GM21576 (cell line): ENCODE results near the gene SHMT2.

Source experiments
- ATAC-seq: cut with Tn5 transposase; IDR thresholded peaks from one replicate; pipeline ENCODE4 v1.9.1; 2021; ENCODE audit warnings: mild to moderate bottlenecking, moderate library complexity; ENCODE audit not compliant: unreplicated experiment

Gene SHMT2

DNA sequence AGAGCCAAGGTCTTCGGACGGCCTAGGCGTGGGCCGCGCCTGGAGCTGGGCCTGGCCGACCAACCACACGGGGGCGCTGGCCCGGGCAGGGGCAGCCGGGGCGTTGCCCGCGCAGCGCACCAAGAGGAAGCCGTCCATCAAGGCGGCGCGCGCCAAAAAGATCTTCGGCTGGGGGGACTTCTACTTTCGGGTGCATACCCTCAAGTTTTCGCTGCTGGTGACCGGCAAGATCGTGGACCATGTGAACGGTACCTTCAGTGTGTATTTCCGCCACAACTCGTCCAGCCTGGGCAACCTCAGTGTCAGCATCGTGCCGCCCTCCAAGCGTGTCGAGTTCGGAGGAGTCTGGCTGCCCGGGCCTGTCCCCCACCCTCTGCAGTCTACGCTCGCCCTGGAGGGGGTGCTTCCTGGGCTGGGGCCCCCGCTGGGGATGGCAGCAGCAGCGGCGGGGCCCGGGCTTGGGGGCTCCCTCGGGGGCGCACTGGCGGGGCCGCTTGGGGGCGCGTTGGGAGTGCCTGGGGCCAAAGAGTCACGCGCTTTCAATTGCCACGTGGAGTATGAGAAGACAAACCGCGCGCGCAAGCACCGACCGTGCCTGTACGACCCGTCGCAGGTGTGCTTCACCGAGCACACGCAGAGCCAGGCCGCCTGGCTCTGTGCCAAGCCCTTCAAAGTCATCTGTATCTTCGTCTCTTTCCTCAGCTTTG lies 4.4 kb upstream of the SHMT2 start:
- no peak for ATAC-seq

DNA sequence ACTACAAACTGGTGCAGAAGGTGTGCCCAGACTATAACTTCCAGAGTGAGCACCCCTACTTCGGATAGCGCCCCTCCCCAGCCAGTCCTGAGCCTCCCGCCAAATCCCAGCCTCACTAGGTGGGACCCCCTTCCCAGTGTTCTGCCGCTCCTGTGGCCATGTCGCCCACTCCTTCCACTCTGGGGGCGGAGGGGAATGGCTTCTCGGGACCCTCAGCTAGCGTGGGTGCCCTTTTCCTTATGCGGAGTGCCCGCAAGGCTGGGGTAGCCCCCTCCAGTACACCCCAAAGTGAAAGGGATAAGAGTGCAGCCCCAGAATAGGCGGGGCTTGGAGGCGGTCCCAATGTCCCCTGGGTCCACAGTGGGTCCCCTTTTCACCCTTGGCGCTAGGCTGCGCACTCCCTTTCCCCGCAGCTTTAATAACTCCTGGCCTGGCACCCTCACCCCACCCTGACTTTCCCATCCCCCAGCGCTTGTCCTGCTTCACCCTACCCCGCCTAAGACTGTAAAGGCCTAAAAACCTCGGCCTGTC lies 3.8 kb upstream of the SHMT2 start:
- no peak for ATAC-seq

DNA sequence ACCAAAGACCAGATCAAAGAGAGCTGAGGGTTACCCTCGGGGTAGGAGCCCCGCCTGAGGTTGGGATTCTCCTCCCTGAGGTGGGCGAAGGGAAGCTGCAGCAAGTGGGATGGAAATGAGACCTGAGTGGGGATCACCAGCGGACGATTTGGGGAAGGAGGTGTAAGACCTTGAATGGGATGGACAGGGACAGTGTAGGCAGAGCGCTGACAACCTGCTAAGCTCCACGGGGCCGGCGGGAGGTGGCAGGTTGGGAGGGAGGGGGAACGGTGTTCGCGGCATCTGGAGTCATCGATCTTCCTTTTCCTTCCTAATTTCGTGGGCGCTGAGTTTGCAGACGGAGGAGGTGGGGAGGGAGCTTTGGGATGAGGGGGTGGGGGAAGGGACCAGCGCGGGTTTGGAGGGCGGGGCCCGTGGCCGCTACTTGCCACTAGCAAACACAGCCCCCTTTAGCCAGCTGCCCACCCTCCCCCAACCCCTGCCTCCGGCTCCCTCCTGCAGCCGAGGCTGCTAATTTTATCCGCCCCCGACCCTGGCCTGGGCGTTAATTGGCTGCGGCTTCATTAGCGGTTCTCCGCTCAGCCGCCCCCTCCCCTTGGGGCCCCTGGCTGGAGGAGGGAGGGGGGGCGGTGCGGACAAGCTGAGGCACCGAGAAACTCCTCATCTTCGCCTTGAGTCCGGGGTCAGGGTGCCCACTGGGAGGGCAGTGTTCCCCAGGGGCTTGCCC lies 2.8 kb upstream of the SHMT2 start:
- no peak for ATAC-seq

DNA sequence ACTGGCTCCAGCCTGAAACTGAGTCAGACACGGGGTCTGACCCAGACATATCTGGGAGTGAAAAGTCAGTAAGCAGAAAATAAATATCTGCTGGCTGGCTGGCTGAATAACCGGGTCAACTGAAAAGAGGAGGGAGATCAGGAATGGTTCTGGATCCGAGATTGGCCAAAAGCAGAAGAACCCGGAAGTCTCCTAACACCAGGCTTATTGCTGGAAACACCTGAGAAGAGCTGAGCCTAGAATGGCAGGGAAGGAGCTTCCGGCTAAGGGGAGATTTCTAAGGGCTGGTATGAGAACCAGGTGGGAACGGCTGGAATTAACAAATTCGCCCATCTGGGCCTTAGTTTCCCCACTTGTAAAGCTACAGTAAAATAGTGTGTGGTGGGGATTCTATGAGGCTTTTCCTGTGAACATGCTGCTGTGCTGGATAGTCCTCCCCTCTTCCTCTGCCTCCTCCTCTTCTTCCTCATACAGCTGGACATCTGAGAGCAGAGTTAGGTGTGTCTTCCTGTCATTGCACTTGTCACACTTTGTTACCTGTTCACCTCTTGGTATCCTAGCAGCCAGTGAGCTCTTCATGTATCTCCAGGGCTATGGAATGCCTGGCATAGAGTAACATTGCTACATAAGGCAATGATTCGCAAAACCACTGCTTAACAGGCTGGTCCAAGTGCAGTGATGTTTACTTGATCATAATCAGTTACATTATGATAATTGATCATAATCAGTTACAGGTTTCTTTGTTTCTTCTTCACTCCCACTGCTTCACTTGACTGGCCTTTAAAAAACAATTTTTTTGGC lies 2.0 kb upstream of the SHMT2 start:
- ATAC-seq, result no peak

DNA sequence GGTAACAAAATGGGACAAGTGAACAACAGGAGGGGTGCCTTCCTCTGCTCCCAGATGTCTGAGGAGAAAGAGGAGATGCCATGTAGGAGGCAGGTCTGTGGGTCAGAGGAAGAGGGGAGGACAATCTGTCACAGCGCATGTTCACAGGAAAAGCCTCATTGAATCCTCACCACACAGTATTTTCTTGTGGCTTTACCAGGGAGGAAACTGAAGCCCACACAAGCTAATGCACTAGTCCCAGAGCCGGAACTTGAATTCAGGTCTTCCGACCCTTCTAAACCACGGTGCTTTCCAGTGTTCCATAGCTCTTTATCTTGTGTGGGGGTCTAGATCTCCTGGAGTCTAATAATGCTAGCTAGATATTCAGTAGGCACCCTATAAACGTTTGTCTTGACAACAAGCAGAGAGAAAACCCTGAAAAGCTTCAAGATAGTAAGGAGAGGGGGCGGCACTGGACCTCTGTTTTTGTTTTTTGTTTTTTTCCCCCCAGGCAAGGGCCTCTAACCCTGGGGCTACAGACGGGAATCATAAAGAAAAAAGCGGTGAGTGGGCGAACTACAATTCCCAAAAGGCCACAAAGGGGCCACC lies 371 bp upstream of the SHMT2 start:
- no peak for ATAC-seq

DNA sequence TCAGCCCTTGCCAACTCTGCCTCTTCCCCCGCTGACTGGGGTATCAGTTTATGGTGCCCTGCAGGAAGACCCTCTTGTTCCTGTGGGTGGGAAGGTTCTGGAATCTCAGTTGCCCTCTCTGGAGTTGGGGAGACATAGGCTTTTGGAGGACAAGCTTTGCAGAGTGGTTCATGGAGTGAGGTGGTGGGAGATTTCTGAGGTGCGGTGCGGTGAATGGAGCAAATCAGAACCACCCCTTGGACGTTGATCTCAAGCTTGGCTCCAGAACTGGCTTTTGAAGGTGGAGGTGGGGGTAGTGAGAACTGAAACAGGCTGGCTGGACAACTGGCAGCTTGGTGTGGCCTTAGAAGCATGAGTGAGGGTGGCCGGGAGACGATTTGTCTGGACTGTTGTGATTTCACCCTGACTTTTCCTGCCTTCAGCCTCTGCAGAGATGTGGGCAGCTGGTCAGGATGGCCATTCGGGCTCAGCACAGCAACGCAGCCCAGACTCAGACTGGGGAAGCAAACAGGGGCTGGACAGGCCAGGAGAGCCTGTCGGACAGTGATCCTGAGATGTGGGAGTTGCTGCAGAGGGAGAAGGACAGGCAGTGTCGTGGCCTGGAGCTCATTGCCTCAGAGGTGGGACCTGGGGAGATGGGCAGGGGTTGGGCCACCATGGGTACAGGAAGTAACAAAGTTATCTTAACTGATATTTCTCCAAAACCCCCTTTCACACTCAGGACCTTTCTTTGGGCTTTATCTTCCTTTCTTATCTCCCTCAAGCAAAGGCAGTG lies 1.1 kb downstream of the SHMT2 start:
- no peak for ATAC-seq

DNA sequence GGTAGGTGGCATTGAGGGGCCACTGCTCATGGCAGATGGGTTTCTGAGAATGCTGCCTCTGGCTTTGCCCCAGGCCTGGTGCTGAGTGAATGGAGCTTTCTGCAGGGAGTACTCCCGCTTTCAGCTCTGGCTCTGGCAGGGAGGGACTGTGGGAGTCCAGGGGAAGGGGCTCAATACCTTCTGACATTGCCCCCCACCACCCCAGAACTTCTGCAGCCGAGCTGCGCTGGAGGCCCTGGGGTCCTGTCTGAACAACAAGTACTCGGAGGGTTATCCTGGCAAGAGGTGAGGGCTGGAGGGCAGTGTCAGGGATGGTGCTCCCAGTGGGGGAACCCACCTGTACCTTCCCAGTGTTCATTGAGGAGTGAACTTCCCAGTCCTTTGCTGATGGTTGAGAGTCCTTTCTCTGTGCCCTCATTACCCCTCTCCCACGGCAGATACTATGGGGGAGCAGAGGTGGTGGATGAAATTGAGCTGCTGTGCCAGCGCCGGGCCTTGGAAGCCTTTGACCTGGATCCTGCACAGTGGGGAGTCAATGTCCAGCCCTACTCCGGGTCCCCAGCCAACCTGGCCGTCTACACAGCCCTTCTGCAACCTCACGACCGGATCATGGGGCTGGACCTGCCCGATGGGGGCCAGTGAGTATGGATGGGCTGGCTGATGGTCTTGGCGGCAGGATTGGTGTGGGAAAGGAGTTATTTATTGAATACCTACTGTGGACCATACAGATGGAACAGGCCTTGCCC lies 1.9 kb downstream of the SHMT2 start:
- ATAC-seq, result no peak

DNA sequence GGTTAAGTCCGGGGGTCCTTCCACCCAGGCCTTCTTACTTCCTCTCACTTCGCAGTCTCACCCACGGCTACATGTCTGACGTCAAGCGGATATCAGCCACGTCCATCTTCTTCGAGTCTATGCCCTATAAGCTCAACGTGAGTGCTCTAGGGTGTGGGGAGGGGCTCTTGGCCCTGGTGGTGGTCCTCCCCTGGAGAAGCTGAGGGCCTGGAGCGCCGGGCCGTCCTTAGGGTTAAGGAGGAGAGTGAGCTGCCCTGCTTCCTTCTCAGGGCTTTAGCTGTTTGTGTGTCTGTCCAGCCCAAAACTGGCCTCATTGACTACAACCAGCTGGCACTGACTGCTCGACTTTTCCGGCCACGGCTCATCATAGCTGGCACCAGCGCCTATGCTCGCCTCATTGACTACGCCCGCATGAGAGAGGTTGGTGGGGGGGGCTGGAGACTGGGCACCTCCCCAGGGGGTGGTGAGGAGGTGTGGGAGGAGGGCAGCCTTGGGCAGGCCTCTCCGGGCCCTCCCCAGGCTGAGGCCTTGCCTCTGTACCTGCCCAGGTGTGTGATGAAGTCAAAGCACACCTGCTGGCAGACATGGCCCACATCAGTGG lies 2.7 kb downstream of the SHMT2 start:
- no peak for ATAC-seq

DNA sequence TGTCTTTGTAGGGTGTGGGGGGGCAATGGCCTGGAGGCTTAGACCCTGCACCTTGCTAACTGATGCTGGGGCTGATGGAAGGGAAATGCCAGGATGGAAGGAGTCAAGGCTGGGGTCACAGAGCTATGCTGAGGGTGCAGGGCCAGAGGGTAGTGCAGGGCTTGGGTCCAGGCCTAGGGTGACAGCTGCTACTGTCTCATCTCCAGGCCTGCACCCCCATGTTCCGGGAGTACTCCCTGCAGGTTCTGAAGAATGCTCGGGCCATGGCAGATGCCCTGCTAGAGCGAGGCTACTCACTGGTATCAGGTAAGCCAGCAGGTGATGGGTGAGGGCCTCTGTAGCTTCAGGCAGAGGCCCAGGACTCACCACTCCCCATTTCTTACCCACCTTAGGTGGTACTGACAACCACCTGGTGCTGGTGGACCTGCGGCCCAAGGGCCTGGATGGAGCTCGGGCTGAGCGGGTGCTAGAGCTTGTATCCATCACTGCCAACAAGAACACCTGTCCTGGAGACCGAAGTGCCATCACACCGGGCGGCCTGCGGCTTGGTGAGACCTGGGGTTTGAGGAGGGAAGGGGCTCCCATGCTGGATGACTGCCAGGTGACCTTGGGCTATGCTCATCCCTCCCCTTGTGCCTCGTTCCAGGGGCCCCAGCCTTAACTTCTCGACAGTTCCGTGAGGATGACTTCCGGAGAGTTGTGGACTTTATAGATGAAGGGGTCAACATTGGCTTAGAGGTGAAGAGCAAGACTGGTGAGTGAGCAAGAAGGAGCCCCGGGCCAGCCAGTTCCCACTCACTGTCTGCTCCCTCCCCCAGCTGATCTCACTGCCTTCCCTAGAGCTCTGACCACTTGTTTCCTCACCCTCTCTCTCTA lies 4.1 kb downstream of the SHMT2 start:
- no peak for ATAC-seq

DNA sequence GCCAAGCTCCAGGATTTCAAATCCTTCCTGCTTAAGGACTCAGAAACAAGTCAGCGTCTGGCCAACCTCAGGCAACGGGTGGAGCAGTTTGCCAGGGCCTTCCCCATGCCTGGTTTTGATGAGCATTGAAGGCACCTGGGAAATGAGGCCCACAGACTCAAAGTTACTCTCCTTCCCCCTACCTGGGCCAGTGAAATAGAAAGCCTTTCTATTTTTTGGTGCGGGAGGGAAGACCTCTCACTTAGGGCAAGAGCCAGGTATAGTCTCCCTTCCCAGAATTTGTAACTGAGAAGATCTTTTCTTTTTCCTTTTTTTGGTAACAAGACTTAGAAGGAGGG lies 4.7 kb downstream of the SHMT2 start:
- no peak for ATAC-seq

DNA sequence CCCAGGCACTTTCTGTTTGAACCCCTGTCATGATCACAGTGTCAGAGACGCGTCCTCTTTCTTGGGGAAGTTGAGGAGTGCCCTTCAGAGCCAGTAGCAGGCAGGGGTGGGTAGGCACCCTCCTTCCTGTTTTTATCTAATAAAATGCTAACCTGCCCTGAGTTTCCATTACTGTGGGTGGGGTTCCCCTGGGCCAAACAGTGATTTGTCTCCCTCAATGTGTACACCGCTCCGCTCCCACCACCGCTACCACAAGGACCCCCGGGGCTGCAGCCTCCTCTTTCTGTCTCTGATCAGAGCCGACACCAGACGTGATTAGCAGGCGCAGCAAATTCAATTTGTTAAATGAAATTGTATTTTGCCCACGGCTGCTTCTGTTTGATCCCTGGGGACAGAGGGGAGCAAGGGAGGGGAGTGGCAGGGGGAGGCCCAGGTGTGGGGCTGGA lies 5.1 kb downstream of the SHMT2 start:
- ATAC-seq, result no peak

DNA sequence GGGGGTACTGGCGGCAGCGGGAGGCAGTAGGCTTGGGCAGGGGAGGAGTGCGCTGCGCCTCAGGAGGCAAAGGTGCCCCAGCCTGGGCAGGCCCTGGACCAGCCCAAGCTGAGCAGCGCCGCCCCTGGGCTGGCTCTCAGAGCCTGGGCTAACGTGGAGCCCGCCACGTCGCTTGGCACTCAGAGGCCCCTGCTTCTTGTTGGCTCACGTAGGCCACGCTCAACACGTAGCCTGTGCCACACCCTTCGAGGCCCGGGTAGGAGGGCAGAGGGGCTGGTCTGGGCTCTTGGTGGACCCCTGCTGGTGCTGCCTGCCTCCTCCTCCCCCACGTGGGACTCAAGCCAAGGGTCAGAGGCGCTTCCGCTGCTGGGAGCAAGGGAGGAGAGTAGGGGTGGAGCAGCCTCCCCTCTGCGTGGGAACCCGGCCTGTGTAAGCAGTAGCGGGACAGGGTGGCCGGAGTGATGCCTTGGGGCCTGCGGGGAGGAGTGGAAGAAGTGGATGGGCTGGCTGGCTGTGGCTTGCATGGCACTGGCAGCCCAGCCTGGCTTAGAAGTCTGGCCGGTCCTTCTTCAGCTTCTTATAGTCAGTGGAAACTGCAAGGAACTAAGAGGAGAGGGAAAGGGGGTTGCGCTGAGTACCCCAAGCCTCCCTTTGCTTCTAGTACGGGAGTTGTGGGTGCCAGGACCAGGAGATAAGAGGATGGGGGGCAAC lies 5.7 kb downstream of the SHMT2 start:
- no peak for ATAC-seq

DNA sequence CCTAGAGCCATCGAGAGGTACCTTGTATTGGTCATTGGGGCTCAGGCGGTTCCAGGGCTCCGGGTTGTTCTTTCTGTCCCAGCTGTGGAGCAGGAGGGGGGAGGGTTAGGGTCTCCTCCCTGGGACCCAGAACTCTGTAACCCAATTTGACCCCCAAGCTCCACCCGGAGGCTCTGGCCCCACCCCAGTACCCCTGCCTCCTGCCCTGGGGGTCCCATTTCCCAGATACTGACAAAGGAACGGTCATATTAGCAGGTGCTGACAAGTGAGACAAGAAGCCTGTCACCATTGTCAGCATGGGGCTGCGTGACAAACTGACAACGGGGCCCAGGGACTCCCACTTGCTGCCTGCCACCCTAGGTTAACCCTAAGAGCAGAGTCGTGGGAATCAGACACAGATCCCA lies 6.2 kb downstream of the SHMT2 start:
- ATAC-seq, result no peak

DNA sequence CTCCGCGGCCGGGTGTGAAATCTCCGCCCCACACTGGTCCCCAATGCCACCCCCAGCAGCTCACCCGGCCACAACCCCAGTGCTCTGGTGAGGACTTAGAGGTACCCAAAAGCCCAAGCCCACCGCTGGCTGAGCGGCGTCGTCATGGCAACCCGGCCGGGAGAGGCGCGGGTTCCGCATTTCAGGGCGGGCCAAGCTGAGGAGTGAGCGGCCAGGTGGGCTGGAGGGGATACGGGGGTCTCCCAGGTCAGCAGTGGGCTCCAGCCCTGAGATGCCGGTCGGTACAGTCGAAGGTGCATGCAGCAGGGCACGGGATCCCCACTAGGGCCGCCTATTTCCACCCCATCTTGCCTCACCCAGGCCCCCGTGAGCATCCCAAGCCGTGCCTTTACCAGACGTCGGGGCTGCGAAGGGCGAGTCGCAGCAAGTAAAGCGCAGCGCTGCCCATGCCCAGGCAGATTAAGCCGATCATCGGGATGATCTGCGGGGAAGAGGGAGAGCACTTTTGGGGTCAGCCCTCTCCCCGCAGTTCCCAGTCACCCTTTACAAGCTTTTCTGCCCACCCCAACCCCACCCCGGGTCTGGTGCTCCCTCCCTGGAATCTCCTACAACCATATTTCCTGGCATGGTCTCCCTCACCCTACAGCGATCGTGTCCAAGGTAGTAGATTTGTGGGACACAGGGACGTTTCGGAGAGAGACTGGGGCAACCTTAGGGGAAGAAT lies 6.9 kb downstream of the SHMT2 start:
- ATAC-seq, result no peak

DNA sequence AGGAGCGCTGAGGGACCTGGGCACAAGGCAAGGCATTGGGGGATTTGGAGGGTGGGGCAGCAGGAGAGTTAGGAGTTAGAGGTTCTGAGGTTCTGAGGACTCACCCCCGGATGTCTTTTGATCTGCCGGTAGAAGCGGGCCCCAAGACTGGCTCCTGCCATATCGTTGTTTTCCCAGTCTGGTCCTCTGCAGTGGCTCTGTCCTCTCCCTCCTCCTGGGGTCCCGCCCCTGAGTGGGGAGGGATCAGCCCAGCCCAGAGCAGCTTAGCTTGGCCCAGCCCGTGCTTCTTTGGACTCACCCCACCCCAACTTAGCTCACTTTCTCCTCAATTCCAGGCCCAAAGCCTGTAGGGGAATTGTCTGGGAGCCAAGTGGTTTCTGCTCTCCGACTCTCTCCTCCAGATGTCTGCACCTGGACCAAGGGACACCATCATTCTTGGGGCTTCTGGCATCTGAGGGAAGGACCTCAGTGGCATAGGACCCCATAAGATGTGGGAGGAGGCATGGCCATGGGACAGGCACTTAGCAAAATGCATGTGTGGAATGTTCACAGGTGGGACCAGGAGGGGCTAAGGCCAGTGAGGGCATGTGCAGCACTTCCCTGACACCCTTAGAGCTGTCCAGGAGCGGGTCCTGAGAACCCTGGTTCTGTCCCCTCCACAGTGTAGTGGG lies 7.5 kb downstream of the SHMT2 start:
- ATAC-seq, result no peak

DNA sequence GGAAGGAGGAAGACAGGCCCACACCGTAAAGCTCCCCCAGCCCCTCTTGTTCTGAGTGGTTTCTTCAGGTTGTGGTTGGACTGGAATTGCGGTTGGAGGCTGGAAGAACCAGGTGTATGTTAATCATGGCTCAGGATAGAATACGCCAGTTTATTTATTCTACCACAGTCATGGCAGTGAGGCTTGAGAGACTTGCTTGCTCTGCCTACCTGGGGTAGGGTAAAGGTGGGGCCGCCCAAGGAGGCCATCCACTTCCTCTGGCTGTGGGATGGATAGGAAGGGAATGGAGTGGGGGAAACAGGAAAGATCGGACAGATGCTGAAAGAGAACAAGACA lies 8.1 kb downstream of the SHMT2 start:
- ATAC-seq, result no peak
